ENCODE results near the gene PHLDB2.

The PHLDB2 gene

GRCh38 chr3:111929484-111929883, 70.4 kb downstream of the PHLDB2 start:
- no peak for DNase-seq

- no peak for DNase-seq
These were observed 73.9 kb downstream of the PHLDB2 start for GRCh38 chr3:111932946-111933345.

GRCh38 chr3:111936191-111936841, 77.3 kb downstream of the PHLDB2 start:
- DNase-seq, result no peak

- DNase-seq, result no peak
These were observed 77.9 kb downstream of the PHLDB2 start for GRCh38 chr3:111936967-111937366.

- no peak for DNase-seq
These were observed 78.8 kb downstream of the PHLDB2 start for GRCh38 chr3:111937871-111938270.

GRCh38 chr3:111939873-111940272, 80.8 kb downstream of the PHLDB2 start:
- no peak for DNase-seq

- no peak for DNase-seq
These were observed 84.5 kb downstream of the PHLDB2 start for GRCh38 chr3:111943533-111943932.

GRCh38 chr3:111944372-111944771, 85.3 kb downstream of the PHLDB2 start:
- no peak for DNase-seq

- no peak for DNase-seq
These were observed 88.2 kb downstream of the PHLDB2 start for GRCh38 chr3:111947231-111947630.

GRCh38 chr3:111948786-111949185, 89.7 kb downstream of the PHLDB2 start:
- DNase-seq, result no peak

- DNase-seq, result no peak
These were observed 90.6 kb downstream of the PHLDB2 start for GRCh38 chr3:111949712-111950111.

- DNase-seq, result no peak
These were observed 92.0 kb downstream of the PHLDB2 start for GRCh38 chr3:111951032-111951431.

GRCh38 chr3:111952086-111952485, 93.0 kb downstream of the PHLDB2 start:
- DNase-seq, result no peak

- DNase-seq, result no peak
These were observed 93.9 kb downstream of the PHLDB2 start for GRCh38 chr3:111952866-111953450.

GRCh38 chr3:111954228-111954990, 95.3 kb downstream of the PHLDB2 start:
- DNase-seq, result no peak

- no peak for DNase-seq
These were observed 96.8 kb downstream of the PHLDB2 start for GRCh38 chr3:111955876-111956275.

- no peak for DNase-seq
These were observed 97.4 kb downstream of the PHLDB2 start for GRCh38 chr3:111956449-111956848.

GRCh38 chr3:111956995-111957734, 98.1 kb downstream of the PHLDB2 start:
- DNase-seq, result no peak

GRCh38 chr3:111961461-111962164, 102.5 kb downstream of the PHLDB2 start:
- no peak for DNase-seq

- DNase-seq, result no peak
These were observed 104.4 kb downstream of the PHLDB2 start for GRCh38 chr3:111963424-111963823.

- DNase-seq, result no peak
These were observed 106.4 kb downstream of the PHLDB2 start for GRCh38 chr3:111965484-111965883.

- no peak for DNase-seq
These were observed 108.0 kb downstream of the PHLDB2 start for GRCh38 chr3:111967068-111967467.
